Activated naive CD8-positive, alpha-beta T cell (primary cell): ENCODE results near the gene SHMT2.

Experiments used
- H3K27ac Mint-ChIP-seq: one replicate; pipeline ENCODE4 v1.8.0; 2021; ENCODE audit warnings: mixed read lengths
- H3K27me3 Mint-ChIP-seq: one replicate; pipeline ENCODE4 v1.8.0; 2021; ENCODE audit warnings: mixed read lengths
- H3K36me3 Mint-ChIP-seq: one replicate; pipeline ENCODE4 v1.8.0; 2021; ENCODE audit warnings: mixed read lengths
- H3K4me1 Mint-ChIP-seq: one replicate; pipeline ENCODE4 v1.8.0; 2021; ENCODE audit warnings: low read depth, mixed read lengths
- H3K4me3 Mint-ChIP-seq: one replicate; pipeline ENCODE4 v1.8.0; 2021; ENCODE audit warnings: mild to moderate bottlenecking, mixed read lengths
- H3K9me3 Mint-ChIP-seq: one replicate; pipeline ENCODE4 v1.8.0; 2021; ENCODE audit warnings: low read depth, mixed read lengths

The SHMT2 gene

DNA sequence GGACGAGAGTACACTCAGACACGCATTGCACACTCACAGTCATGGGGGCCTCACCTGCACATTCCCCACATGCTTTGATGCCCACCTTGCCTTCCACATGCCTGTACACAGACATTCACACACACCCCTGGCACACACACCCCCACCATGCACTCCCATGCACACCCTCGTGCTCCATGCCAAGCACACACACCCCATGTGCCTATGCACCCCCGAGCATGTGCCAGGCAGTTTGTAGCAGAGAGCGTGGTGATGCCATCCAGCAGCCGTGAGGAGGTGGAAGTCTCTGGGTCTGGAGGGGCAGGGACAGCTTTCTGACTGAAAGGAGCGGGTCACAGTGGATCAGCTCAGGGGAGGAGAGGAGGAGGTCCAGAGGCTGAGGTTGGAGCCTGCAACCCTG is 23.6 kb upstream of the SHMT2 start:
- Mint-ChIP-seq H3K36me3 (peaks cover 2% of the 10 kb centered on the region), H3K4me1 (no peaks in the 10 kb centered on the region), H3K27me3 (no peaks in the 10 kb centered on the region), H3K9me3 (no peaks in the 10 kb centered on the region), H3K4me3 (no peak overlapping the region), H3K27ac (no peak overlapping the region)

GRCh38 chr12:57207731-57208630 is 21.5 kb upstream of the SHMT2 start:
- H3K4me1 Mint-ChIP-seq = peaks cover 1% of the 10 kb centered on the region
- no peaks in the 10 kb centered on the region for H3K27me3 Mint-ChIP-seq
- no peaks in the 10 kb centered on the region for H3K9me3 Mint-ChIP-seq
- no peak overlapping the region for H3K4me3 Mint-ChIP-seq
- H3K36me3 Mint-ChIP-seq = no peaks in the 10 kb centered on the region
- no peak overlapping the region for H3K27ac Mint-ChIP-seq

- Mint-ChIP-seq H3K9me3 (no peaks in the 10 kb centered on the region), H3K4me1 (peaks cover 7% of the 10 kb centered on the region), H3K36me3 (no peaks in the 10 kb centered on the region), H3K27ac (no peak overlapping the region), H3K4me3 (no peak overlapping the region), H3K27me3 (peaks cover 5% of the 10 kb centered on the region)
These were observed 20.8 kb upstream of the SHMT2 start for GRCh38 chr12:57208631-57209282.

DNA sequence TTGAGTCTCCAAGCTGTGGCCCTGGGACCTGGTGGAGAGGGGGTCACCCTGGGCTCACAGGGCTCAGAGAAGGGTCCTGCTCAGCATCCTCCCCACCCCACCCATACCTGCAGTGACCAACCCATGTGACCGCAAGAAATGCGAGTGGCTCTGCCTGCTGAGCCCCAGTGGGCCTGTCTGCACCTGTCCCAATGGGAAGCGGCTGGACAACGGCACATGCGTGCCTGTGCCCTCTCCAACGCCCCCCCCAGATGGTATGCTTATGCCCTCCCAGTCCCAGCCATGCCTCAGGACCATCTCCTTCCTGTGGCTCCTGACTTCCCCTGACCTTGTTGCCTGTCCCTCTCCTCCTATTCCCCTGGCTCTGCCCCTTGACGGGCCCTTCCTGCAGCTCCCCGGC is 19.6 kb upstream of the SHMT2 start:
- H3K36me3 Mint-ChIP-seq = no peaks in the 10 kb centered on the region
- peaks cover 12% of the 10 kb centered on the region for H3K27me3 Mint-ChIP-seq
- no peaks in the 10 kb centered on the region for H3K9me3 Mint-ChIP-seq
- peaks cover 15% of the 10 kb centered on the region for H3K4me1 Mint-ChIP-seq
- H3K27ac Mint-ChIP-seq = no peak overlapping the region
- H3K4me3 Mint-ChIP-seq = no peak overlapping the region

GRCh38 chr12:57210461-57210860 is 19.1 kb upstream of the SHMT2 start:
- H3K4me1 Mint-ChIP-seq = peaks cover 18% of the 10 kb centered on the region
- no peaks in the 10 kb centered on the region for H3K9me3 Mint-ChIP-seq
- no peak overlapping the region for H3K4me3 Mint-ChIP-seq
- no peak overlapping the region for H3K27ac Mint-ChIP-seq
- no peaks in the 10 kb centered on the region for H3K36me3 Mint-ChIP-seq
- H3K27me3 Mint-ChIP-seq = peaks cover 15% of the 10 kb centered on the region

- Mint-ChIP-seq H3K4me1 (peaks cover 23% of the 10 kb centered on the region), H3K9me3 (no peaks in the 10 kb centered on the region), H3K4me3 (no peak overlapping the region), H3K36me3 (no peaks in the 10 kb centered on the region), H3K27ac (no peak overlapping the region), H3K27me3 (peaks cover 19% of the 10 kb centered on the region)
These were observed 18.4 kb upstream of the SHMT2 start for GRCh38 chr12:57210926-57211692.

DNA sequence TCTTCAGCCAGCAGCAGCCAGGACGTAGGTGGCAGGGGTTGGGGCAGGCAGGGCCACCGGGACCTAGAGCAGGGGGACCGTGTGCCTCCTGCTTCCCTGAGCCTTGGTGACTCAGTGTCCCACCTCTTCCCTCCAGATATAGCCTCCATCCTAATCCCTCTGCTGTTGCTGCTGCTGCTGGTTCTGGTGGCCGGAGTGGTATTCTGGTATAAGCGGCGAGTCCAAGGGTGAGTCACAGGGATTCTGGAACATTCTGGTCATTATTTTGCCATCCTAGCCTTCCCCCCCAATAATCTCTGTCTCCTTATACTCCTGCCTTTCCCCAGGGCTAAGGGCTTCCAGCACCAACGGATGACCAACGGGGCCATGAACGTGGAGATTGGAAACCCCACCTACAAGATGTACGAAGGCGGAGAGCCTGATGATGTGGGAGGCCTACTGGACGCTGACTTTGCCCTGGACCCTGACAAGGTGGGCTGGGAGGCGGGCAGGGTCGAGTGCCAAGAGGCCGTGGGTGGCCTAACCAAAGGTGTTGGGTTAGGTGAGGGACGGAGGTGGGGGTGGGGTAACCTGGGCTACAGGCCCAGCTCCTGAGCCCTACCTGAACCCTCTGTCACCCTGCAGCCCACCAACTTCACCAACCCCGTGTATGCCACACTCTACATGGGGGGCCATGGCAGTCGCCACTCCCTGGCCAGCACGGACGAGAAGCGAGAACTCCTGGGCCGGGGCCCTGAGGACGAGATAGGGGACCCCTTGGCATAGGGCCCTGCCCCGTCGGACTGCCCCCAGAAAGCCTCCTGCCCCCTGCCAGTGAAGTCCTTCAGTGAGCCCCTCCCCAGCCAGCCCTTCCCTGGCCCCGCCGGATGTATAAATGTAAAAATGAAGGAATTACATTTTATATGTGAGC is 17.5 kb upstream of the SHMT2 start:
- Mint-ChIP-seq H3K4me1 (peaks cover 23% of the 10 kb centered on the region), H3K27ac (no peak overlapping the region), H3K36me3 (no peaks in the 10 kb centered on the region), H3K4me3 (no peak overlapping the region), H3K9me3 (no peaks in the 10 kb centered on the region), H3K27me3 (peaks cover 19% of the 10 kb centered on the region)

DNA sequence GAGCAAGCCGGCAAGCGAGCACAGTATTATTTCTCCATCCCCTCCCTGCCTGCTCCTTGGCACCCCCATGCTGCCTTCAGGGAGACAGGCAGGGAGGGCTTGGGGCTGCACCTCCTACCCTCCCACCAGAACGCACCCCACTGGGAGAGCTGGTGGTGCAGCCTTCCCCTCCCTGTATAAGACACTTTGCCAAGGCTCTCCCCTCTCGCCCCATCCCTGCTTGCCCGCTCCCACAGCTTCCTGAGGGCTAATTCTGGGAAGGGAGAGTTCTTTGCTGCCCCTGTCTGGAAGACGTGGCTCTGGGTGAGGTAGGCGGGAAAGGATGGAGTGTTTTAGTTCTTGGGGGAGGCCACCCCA is 16.8 kb upstream of the SHMT2 start:
- Mint-ChIP-seq H3K4me1 (peaks cover 28% of the 10 kb centered on the region), H3K27ac (no peak overlapping the region), H3K36me3 (no peaks in the 10 kb centered on the region), H3K27me3 (peaks cover 24% of the 10 kb centered on the region), H3K4me3 (no peak overlapping the region), H3K9me3 (no peaks in the 10 kb centered on the region)

DNA sequence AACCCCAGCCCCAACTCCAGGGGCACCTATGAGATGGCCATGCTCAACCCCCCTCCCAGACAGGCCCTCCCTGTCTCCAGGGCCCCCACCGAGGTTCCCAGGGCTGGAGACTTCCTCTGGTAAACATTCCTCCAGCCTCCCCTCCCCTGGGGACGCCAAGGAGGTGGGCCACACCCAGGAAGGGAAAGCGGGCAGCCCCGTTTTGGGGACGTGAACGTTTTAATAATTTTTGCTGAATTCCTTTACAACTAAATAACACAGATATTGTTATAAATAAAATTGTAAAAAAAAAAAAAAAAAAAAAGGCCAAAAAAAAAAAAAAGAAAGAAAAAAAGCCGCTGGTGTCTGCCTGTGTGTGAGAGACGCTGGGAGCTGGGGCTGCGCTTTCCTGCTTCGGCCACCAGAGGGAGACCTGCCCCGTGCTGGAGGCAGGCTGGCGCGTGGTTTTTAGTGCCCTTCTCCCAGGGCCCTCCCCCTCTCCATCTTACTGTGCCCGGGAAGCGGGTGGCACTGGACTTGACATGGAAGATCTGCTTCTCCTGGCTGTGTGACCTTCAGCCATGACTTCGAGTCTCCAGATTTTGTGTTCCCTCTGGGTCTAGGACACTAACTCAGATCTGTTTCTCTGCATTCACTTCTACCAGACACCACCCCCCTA is 16.3 kb upstream of the SHMT2 start:
- Mint-ChIP-seq H3K4me1 (peaks cover 28% of the 10 kb centered on the region), H3K27me3 (peaks cover 28% of the 10 kb centered on the region), H3K4me3 (peak overlapping the region; percentile 18), H3K36me3 (no peaks in the 10 kb centered on the region), H3K27ac (no peak overlapping the region), H3K9me3 (no peaks in the 10 kb centered on the region)

- peaks cover 35% of the 10 kb centered on the region for H3K27me3 Mint-ChIP-seq
These were observed 15.6 kb upstream of the SHMT2 start for GRCh38 chr12:57213763-57214397.

DNA sequence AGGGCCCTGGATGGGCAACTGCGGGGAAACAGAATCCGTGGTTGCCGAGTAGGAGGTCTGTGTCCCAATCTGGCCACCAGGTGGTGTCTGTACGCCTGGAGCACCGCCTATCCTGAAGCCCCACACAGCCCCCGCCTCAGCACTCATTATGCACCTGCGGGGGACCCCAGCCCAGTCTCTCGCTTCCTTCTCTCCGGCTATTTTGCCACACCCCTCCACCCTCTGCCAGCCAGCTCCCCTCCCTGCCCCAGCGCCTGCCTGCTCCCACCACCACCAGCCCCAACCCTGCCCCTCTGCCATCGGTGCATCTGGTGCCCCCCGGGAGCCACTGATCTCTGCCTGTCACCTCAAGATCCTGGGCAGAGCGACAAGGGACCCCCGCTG is 15.1 kb upstream of the SHMT2 start:
- Mint-ChIP-seq H3K9me3 (no peaks in the 10 kb centered on the region), H3K27me3 (peaks cover 38% of the 10 kb centered on the region), H3K27ac (no peak overlapping the region), H3K4me3 (no peak overlapping the region), H3K36me3 (peaks cover 3% of the 10 kb centered on the region), H3K4me1 (peaks cover 31% of the 10 kb centered on the region)

More at GRCh38 chr12:57213763-57214397, 15.6 kb upstream of the SHMT2 start:
- peaks cover 3% of the 10 kb centered on the region for H3K36me3 Mint-ChIP-seq
- H3K4me3 Mint-ChIP-seq = peak overlapping the region; percentile 18
- H3K27ac Mint-ChIP-seq = no peak overlapping the region
- H3K4me1 Mint-ChIP-seq = peaks cover 31% of the 10 kb centered on the region
- no peaks in the 10 kb centered on the region for H3K9me3 Mint-ChIP-seq

GRCh38 chr12:57215065-57215464 is 14.4 kb upstream of the SHMT2 start:
- peaks cover 43% of the 10 kb centered on the region for H3K27me3 Mint-ChIP-seq
- peaks cover 34% of the 10 kb centered on the region for H3K4me1 Mint-ChIP-seq
- no peaks in the 10 kb centered on the region for H3K9me3 Mint-ChIP-seq
- peak overlapping the region; percentile 83 for H3K4me3 Mint-ChIP-seq
- peaks cover 3% of the 10 kb centered on the region for H3K36me3 Mint-ChIP-seq
- peak overlapping the region; percentile 58 for H3K27ac Mint-ChIP-seq

DNA sequence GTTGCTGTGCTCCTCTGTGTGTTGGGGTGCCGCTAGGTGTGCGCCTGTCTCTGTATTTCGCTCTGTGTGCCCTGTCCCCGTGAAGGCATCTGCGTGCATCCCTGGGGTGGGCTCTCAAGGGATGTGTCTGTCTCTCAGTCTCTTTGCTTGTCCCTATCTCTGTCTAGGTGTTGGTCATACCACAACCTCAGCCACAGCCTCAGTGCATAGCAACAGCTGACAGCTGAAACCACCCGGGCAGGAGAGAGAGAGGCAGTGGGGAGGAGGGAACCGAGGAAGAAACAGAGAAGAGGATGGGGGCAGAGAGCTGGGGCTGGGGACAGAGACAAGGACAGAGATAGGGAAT is 13.9 kb upstream of the SHMT2 start:
- H3K4me1 Mint-ChIP-seq = peaks cover 36% of the 10 kb centered on the region
- H3K36me3 Mint-ChIP-seq = peaks cover 3% of the 10 kb centered on the region
- no peaks in the 10 kb centered on the region for H3K9me3 Mint-ChIP-seq
- H3K27me3 Mint-ChIP-seq = peaks cover 44% of the 10 kb centered on the region
- peak overlapping the region; percentile 28 for H3K27ac Mint-ChIP-seq
- peak overlapping the region; percentile 83 for H3K4me3 Mint-ChIP-seq
